GM12878 (cell line): Measurements from ENCODE around the gene LSM7. TPM values are rescaled to one million over a fixed set of nuclear protein-coding genes. Genes with fewer than 3 reads are reported as not detected.

ENCODE experiments used
- ATAC-seq: fragments of 200-7000 bp; cut with Tn5 transposase; 3 replicates; pipeline ENCODE4 v1.9.1; 2020; ENCODE audit warnings: mild to moderate bottlenecking, moderate library complexity
- BruUV-seq: library from RNA; stranded (reverse); fragments of 400-500 nt; replicated peaks from 2 replicates; lab custom pipeline; 2021; lab: Mats Ljungman, UMichigan
- CTCF ChIA-PET: fragments of 300-600 bp; sonication (Branson Sonifier 250); formaldehyde crosslinking; extraction: SDS; loops from one replicate; lab custom pipeline; 2021; ENCODE audit warnings: inconsistent platforms; lab: Yijun Ruan, JAX
- POLR2A ChIA-PET: fragments of 350-600 bp; formaldehyde crosslinking; extraction: SDS; loops from one replicate; lab custom pipeline; 2021; ENCODE audit warnings: inconsistent platforms; lab: Charles Lee
- RAD21 ChIA-PET: fragments of 300-600 bp; sonication (Branson Sonifier 250); formaldehyde crosslinking; loops from one replicate; lab custom pipeline; 2023; ENCODE audit warnings: antibody characterized with exemption; ENCODE audit not compliant: unreplicated experiment; lab: Charles Lee
- SMC1A ChIA-PET: fragments of 300-600 bp; sonication (Branson Sonifier 250); formaldehyde crosslinking; loops from one replicate; lab custom pipeline; 2023; ENCODE audit not compliant: unreplicated experiment, uncharacterized antibody; lab: Charles Lee
- DNase-seq: peaks from one replicate; pipeline ENCODE4 v3.0.0-alpha.2; 2011; ENCODE audit warnings: low read depth, low spot score
- FAIRE-seq: peaks from 3 replicates; lab custom pipeline; 2011; peaks lifted over from hg19 to GRCh38; lab: Jason Lieb, UNC
- H2AFZ ChIP-seq: 2 replicates; pipeline ENCODE4 v1.6.0; 2011; ENCODE audit warnings: low read depth, low read length, control low read depth; ENCODE audit not compliant: control insufficient read depth
- H3K27ac ChIP-seq: 2 replicates; pipeline ENCODE4 v1.5.1; 2011; ENCODE audit warnings: control low read depth; ENCODE audit not compliant: control insufficient read depth, insufficient read depth
- H3K27me3 ChIP-seq, 2 experiments: replicated peaks in 1 of 2; 2 replicates each; pipeline versions ENCODE4 v1.6.0 to v1.6.1; 2011; ENCODE audit warnings: low read length in 1 of 2; ENCODE audit not compliant: control insufficient read depth in 2 of 2, insufficient read depth in 2 of 2
- H3K36me3 ChIP-seq, 2 experiments: 2 replicates each; pipeline ENCODE4 v1.5.1; 2011; ENCODE audit warnings: low read length in 1 of 2; ENCODE audit not compliant: control insufficient read depth in 2 of 2, insufficient read depth in 2 of 2
- H3K4me1 ChIP-seq: 2 replicates; pipeline ENCODE4 v1.6.1; 2011; ENCODE audit warnings: mild to moderate bottlenecking, low read length, moderate library complexity, mixed read lengths; ENCODE audit not compliant: control insufficient read depth, insufficient read depth
- H3K4me2 ChIP-seq: 2 replicates; pipeline ENCODE4 v1.6.0; 2011; ENCODE audit warnings: control low read depth; ENCODE audit not compliant: control insufficient read depth, insufficient read depth
- H3K4me3 ChIP-seq: fragments of 200-600 bp; sonication (generic); 2 replicates; pipeline ENCODE4 v1.5.1; 2016
- H3K79me2 ChIP-seq: 2 replicates; pipeline ENCODE4 v1.6.0; 2011; ENCODE audit warnings: low read length; ENCODE audit not compliant: control insufficient read depth, insufficient read depth
- H3K9ac ChIP-seq: 2 replicates; pipeline ENCODE4 v1.8.0; 2011; ENCODE audit warnings: low read length, control low read depth, mixed read lengths; ENCODE audit not compliant: control insufficient read depth, insufficient read depth
- H3K9me3 ChIP-seq: replicated peaks from 3 replicates; pipeline ENCODE4 v1.5.1; 2011; ENCODE audit warnings: mild to moderate bottlenecking, low read length; ENCODE audit not compliant: control insufficient read depth, insufficient read depth
- H4K20me1 ChIP-seq: 2 replicates; pipeline ENCODE4 v1.6.0; 2011; ENCODE audit not compliant: control insufficient read depth, insufficient read depth
- CBX5 ChIP-seq: sonication (generic); IDR thresholded peaks from 2 replicates; pipeline ENCODE4 v1.6.1; 2016; ENCODE audit warnings: low read depth, moderate library complexity, mild to moderate bottlenecking, inconsistent platforms
- CHD2 ChIP-seq: IDR thresholded peaks from 2 replicates; pipeline ENCODE4 v1.6.1; 2011; ENCODE audit warnings: low read depth, low read length, improper control_type of control experiment, borderline replicate concordance
- CREM ChIP-seq: IDR thresholded peaks from 2 replicates; pipeline ENCODE4 v1.6.1; 2014; ENCODE audit warnings: antibody characterized with exemption, low read depth
- EED ChIP-seq: sonication (generic); IDR thresholded peaks from 2 replicates; pipeline ENCODE4 v1.6.1; 2016; ENCODE audit warnings: antibody characterized with exemption, low read depth
- EGR1 ChIP-seq, 2 experiments: IDR thresholded peaks; 1 replicate in 1 of 2; 2 replicates in 1 of 2; pipeline ENCODE4 v1.6.1; 2011 to 2012; ENCODE audit warnings: low read depth in 2 of 2, low read length in 2 of 2, borderline replicate concordance in 1 of 2, mild to moderate bottlenecking in 1 of 2, moderate library complexity in 1 of 2
- ETV6 ChIP-seq, 2 experiments: fragments of 450-650 bp in 1 of 2; IDR thresholded peaks in 1 of 2; conservative IDR thresholded peaks in 1 of 2; 2 replicates each; pipeline ENCODE4 v1.6.1; 2014; ENCODE audit warnings: antibody characterized with exemption in 1 of 2, borderline replicate concordance in 1 of 2, low read depth in 1 of 2, mild to moderate bottlenecking in 1 of 2, moderate library complexity in 1 of 2
- FOS ChIP-seq: IDR thresholded peaks from 3 replicates; pipeline ENCODE4 v1.6.1; 2011; ENCODE audit warnings: borderline replicate concordance; ENCODE audit not compliant: insufficient read length; ENCODE audit errors: extremely low read depth
- GABPA ChIP-seq: IDR thresholded peaks from 2 replicates; pipeline ENCODE4 v1.6.1; 2014; ENCODE audit warnings: antibody characterized with exemption, low read depth, mild to moderate bottlenecking, inconsistent platforms
- IKZF2 ChIP-seq, 2 experiments: fragments of 450-650 bp; IDR thresholded peaks; 2 replicates each; pipeline ENCODE4 v1.6.1; 2017; ENCODE audit warnings: mild to moderate bottlenecking in 2 of 2, moderate library complexity in 2 of 2
- MEF2A ChIP-seq: IDR thresholded peaks from 2 replicates; pipeline ENCODE4 v1.6.1; 2011; ENCODE audit warnings: low read depth, mild to moderate bottlenecking, low read length, moderate library complexity; ENCODE audit not compliant: insufficient read depth
- MTA3 ChIP-seq: IDR thresholded peaks from 2 replicates; pipeline ENCODE4 v1.6.1; 2012; ENCODE audit warnings: low read length, inconsistent platforms, borderline replicate concordance
- NR2F1 ChIP-seq: fragments of 450-650 bp; conservative IDR thresholded peaks from 2 replicates; pipeline ENCODE4 v1.6.1; 2017; ENCODE audit warnings: mild to moderate bottlenecking
- POLR2A ChIP-seq: IDR thresholded peaks from 2 replicates; pipeline ENCODE4 v1.6.1; 2011; ENCODE audit warnings: low read depth, mild to moderate bottlenecking, low read length
- RUNX3 ChIP-seq: IDR thresholded peaks from 2 replicates; pipeline ENCODE4 v1.6.1; 2012; ENCODE audit warnings: low read length, inconsistent platforms
- SIX5 ChIP-seq: IDR thresholded peaks from 2 replicates; pipeline ENCODE4 v1.6.1; 2011; ENCODE audit warnings: mild to moderate bottlenecking, low read depth, low read length, moderate library complexity; ENCODE audit not compliant: severe bottlenecking
- SMC3 ChIP-seq: IDR thresholded peaks from 2 replicates; pipeline ENCODE4 v1.6.1; 2011; ENCODE audit warnings: low read length, improper control_type of control experiment, borderline replicate concordance
- ZSCAN29 ChIP-seq: fragments of 450-650 bp; IDR thresholded peaks from 2 replicates; pipeline ENCODE4 v1.6.1; 2017; ENCODE audit warnings: mild to moderate bottlenecking, moderate library complexity
- WGBS: methylation state at CpG from one replicate; pipeline ENCODE4 v1.1.6; 2016; ENCODE audit warnings: low lambda C conversion rate; ENCODE audit not compliant: insufficient replicate concordance, insufficient coverage; ENCODE audit errors: missing lambda C conversion rate; 5-methylcytosine and 5-hydroxymethylcytosine counted together
- in situ Hi-C: fragments of 300-500 bp; cut with MboI; formaldehyde crosslinking; loops from 9 replicates; pipeline ENCODE4 v1.14.3; 2018; ENCODE audit warnings: mixed read lengths
- intact Hi-C: fragments of 100-400 bp; cut with micrococcal nuclease; formaldehyde crosslinking; loops from one replicate; pipeline ENCODE4 v1.14.2; 2022; ENCODE audit not compliant: unreplicated experiment
- polyA plus RNA-seq, 11 experiments: library from polyadenylated mRNA; depleted of rRNA in 4 of 11; unstranded in 6 of 11; stranded (reverse) in 5 of 11; fragments of >200 nt; fragmentation: Nextera tagmentation in 4 of 11; fragmentation: Illumina TruSeq in 1 of 11; extraction: Ambion mirVana in 4 of 11; extraction: Trizol in 1 of 11; gene quantifications; 1 replicate in 1 of 11; 2 replicates in 10 of 11; pipeline versions ENCODE4 v1.2.1 to v1.2.3, GENCODE V29; 2011 to 2016; ENCODE audit warnings: inconsistent platforms in 2 of 11, missing spikeins in 2 of 11, low read depth in 1 of 11
- total RNA-seq, 4 experiments: library from RNA; depleted of rRNA in 3 of 4; stranded (reverse); fragments of >200 nt in 3 of 4; fragmentation: Illumina TruSeq in 1 of 4; extraction: Trizol in 1 of 4; gene quantifications; 2 replicates each; pipeline versions ENCODE4 v1.2.1 to v1.2.3, GENCODE V29; 2013 to 2021

LSM7 gene
- total and polyA plus RNA-seq, 10 of the 15 experiments (the other 5 are each of a cell fraction or from before 2014, with no cell fraction given), result 24.4 to 424 (median 217) TPM

GRCh38 chr19:2325281-2326046 lies 2.9 kb downstream of the LSM7 start:
- peaks cover 24% of the 10 kb centered on the region for H3K4me1 ChIP-seq

More at GRCh38 chr19:2325281-2326046, 2.9 kb downstream of the LSM7 start:
- peak overlapping the region; percentile 66 for H3K4me2 ChIP-seq
- H3K27me3 ChIP-seq, result no peaks in the 10 kb centered on the region
- H3K9ac ChIP-seq, result peak overlapping the region; percentile 28; the same call in 1 of the 2 replicates
- H3K27ac ChIP-seq, result peak overlapping the region; percentile 4; the same call in 1 of the 2 replicates
- no TSS peak for BruUV-seq
- CTCF ChIA-PET, result interaction anchor here (0.7 to 1.3 kb wide), 3 partner anchors 65 to 311 kb away, joined by 3 to 4 read pairs (median 3); no protein-coding TSS in a partner anchor
- intact Hi-C loops (loop anchor here (5.0 kb wide), 3 partner anchors 67 to 297 kb away; partner anchors contain the start of genes PLEKHJ1 and SF3A2), in situ Hi-C loops (no loop called here)
- peaks cover 50% of the 10 kb centered on the region for H3K79me2 ChIP-seq
- H4K20me1 ChIP-seq, result 0 out of 2 replicates have a peak, but pooled peaks cover 3% of the 10 kb centered on the region
- POLR2A ChIA-PET, result interaction anchor here (1.0 kb wide), 1 partner anchor 8 kb away, joined by 3 read pairs; no protein-coding TSS in a partner anchor
- SMC1A ChIA-PET, result interaction anchor here (1.0 to 1.4 kb wide), 3 partner anchors 67 to 173 kb away, joined by 3 to 4 read pairs (median 3); partner anchors contain the start of gene AP3D1
- WGBS, result 54% methylated on average over 26 of the region's 29 CpGs
- H3K4me3 ChIP-seq, result peak overlapping the region; percentile 65; the same call in 1 of the 2 replicates
- no peak overlapping the region for H2AFZ ChIP-seq
- TF ChIP-seq GABPA (no peak), POLR2A (peak; percentile 23; the same call in 1 of the 2 replicates), CHD2 (no peak), RUNX3 (0 out of 2 replicates have a peak, but pooled peaks have one; percentile 14), NR2F1 (0 out of 2 replicates have a peak, but pooled peaks have one; percentile 2), SMC3 (no peak), SIX5 (no peak), MTA3 (0 out of 2 replicates have a peak, but pooled peaks have one; percentile 1), ZSCAN29 (no peak), FOS (no peak), EED (peak; percentile 15; the same call in 1 of the 2 replicates), MEF2A (no peak), IKZF2 (IDR thresholded peaks at IDR 0.05) (no peak), CBX5 (no peak), ETV6 (conservative IDR thresholded peaks at IDR 0.05 in 1 of 2, IDR thresholded peaks at IDR 0.05 in 1 of 2; ENCODE audit: borderline replicate concordance in 1 of 2, low read depth in 1 of 2) (no peak), CREM (no peak), EGR1 (IDR thresholded peaks at IDR 0.05; ENCODE audit: borderline replicate concordance in 1 of 2, low read depth in 2 of 2, low read length in 2 of 2) (peak in 1 of 2 experiments; percentile 48; a peak in 1 of 3 replicates)
- peak; percentile 13 for ATAC-seq
- no peak for DNase-seq
- H3K9me3 ChIP-seq, result no peaks in the 10 kb centered on the region
- RAD21 ChIA-PET, result interaction anchor here (0.9 to 1.7 kb wide), 4 partner anchors 20 to 312 kb away, joined by 4 to 5 read pairs (median 4); partner anchors contain the start of genes GADD45B and PLEKHJ1
- peaks cover 0 to 6% of the 10 kb centered on the region in 2 experiments; a peak in 2 of 4 replicates for H3K36me3 ChIP-seq
- no peak for FAIRE-seq
